HepG2 (cell line): Measurements from ENCODE around the gene GK. TPM values are rescaled to one million over a fixed set of nuclear protein-coding genes. Genes with fewer than 3 reads are reported as not detected.

Source experiments
- ATAC-seq: fragments of 200-7000 bp; cut with Tn5 transposase; 3 replicates; pipeline ENCODE4 v1.9.1; 2020; ENCODE audit warnings: mild to moderate bottlenecking, moderate library complexity
- BruUV-seq: library from RNA; stranded (reverse); fragments of 400-500 nt; replicated peaks from 2 replicates; lab custom pipeline; 2021; lab: Mats Ljungman, UMichigan
- CTCF ChIA-PET: fragments of 300-600 bp; formaldehyde crosslinking; extraction: SDS; loops from one replicate; lab custom pipeline; 2021; ENCODE audit warnings: low total read pairs, inconsistent platforms, low intra/inter-chr PET ratio; lab: Yijun Ruan, JAX
- POLR2A ChIA-PET: fragments of 350-600 bp; sonication (Branson Sonifier 250); formaldehyde crosslinking; loops from one replicate; lab custom pipeline; 2020; ENCODE audit warnings: antibody characterized with exemption, inconsistent platforms; lab: Yijun Ruan, JAX
- DNase-seq: peaks from one replicate; pipeline ENCODE4 v3.0.0-alpha.2; 2015; ENCODE audit warnings: low spot score
- FAIRE-seq: peaks from 3 replicates; lab custom pipeline; 2011; peaks lifted over from hg19 to GRCh38; lab: Jason Lieb, UNC
- H2AFZ ChIP-seq: one replicate; pipeline ENCODE4 v1.6.1; 2011; ENCODE audit warnings: low read length, inconsistent platforms
- H3K27ac ChIP-seq: fragments of 300-600 bp; 3 replicates; pipeline ENCODE4 v1.8.0; 2011; ENCODE audit warnings: mixed run types, mild to moderate bottlenecking, mixed read lengths, low read length, inconsistent platforms; ENCODE audit not compliant: insufficient read depth; ENCODE audit errors: extremely low read length
- H3K27me3 ChIP-seq, 2 experiments: fragments of 200-600 bp in 1 of 2; 2 replicates in 1 of 2; 3 replicates in 1 of 2; pipeline versions ENCODE4 v1.6.0 to v1.8.0; 2011; ENCODE audit warnings: low read length in 2 of 2, mild to moderate bottlenecking in 2 of 2, moderate library complexity in 2 of 2, inconsistent platforms in 1 of 2; ENCODE audit not compliant: insufficient read depth in 2 of 2, control insufficient read depth in 1 of 2
- H3K36me3 ChIP-seq, 2 experiments: fragments of 200-600 bp in 1 of 2; replicated peaks in 1 of 2; 2 replicates in 1 of 2; 3 replicates in 1 of 2; pipeline versions ENCODE4 v1.5.1 to v1.8.0; 2011; ENCODE audit warnings: low read length in 2 of 2, inconsistent platforms in 1 of 2; ENCODE audit not compliant: insufficient read depth in 2 of 2, control insufficient read depth in 1 of 2
- H3K4me1 ChIP-seq: 2 replicates; pipeline ENCODE4 v1.5.1; 2012; ENCODE audit warnings: low read length, inconsistent platforms; ENCODE audit not compliant: insufficient read depth
- H3K4me2 ChIP-seq: 2 replicates; pipeline ENCODE4 v1.6.0; 2011; ENCODE audit warnings: low read depth, low read length, inconsistent platforms
- H3K4me3 ChIP-seq, 3 experiments: fragments of 200-600 bp in 1 of 3; sonication (generic), shearing (Covaris generic) in 1 of 3; replicated peaks in 1 of 3; 2 replicates each; pipeline ENCODE4 v1.5.1; 2011 to 2016; ENCODE audit warnings: low read length in 3 of 3, inconsistent platforms in 2 of 3, low read depth in 2 of 3, mild to moderate bottlenecking in 2 of 3, control low read depth in 1 of 3, mixed read lengths in 1 of 3; ENCODE audit not compliant: insufficient read depth in 1 of 3
- H3K79me2 ChIP-seq: one replicate; pipeline ENCODE4 v1.6.1; 2011; ENCODE audit warnings: low read length, inconsistent platforms; ENCODE audit not compliant: insufficient read depth
- H3K9ac ChIP-seq: 2 replicates; pipeline ENCODE4 v1.6.0; 2011; ENCODE audit warnings: mild to moderate bottlenecking, low read depth, low read length, inconsistent platforms; ENCODE audit not compliant: insufficient read depth
- H3K9me3 ChIP-seq: 2 replicates; pipeline ENCODE4 v1.5.1; 2012; ENCODE audit warnings: mild to moderate bottlenecking, low read length
- H4K20me1 ChIP-seq: 2 replicates; pipeline ENCODE4 v1.6.0; 2011; ENCODE audit warnings: inconsistent platforms, mild to moderate bottlenecking, low read length, moderate library complexity; ENCODE audit not compliant: insufficient read depth
- ATF6 ChIP-seq: sonication (generic); formaldehyde crosslinking; conservative IDR thresholded peaks from 2 replicates; pipeline ENCODE4 v1.4.0; 2020; ENCODE audit warnings: missing genetic modification reagents
- CTCF ChIP-seq: sonication (generic); formaldehyde crosslinking; IDR thresholded peaks from 2 replicates; pipeline ENCODE4 v1.5.0; 2020; ENCODE audit warnings: mild to moderate bottlenecking, missing genetic modification reagents, moderate library complexity
- HMG20A ChIP-seq: IDR thresholded peaks from 2 replicates; pipeline ENCODE4 v1.6.1; 2016; ENCODE audit warnings: borderline replicate concordance
- KDM4B ChIP-seq: sonication (generic); formaldehyde crosslinking; IDR thresholded peaks from 2 replicates; pipeline ENCODE4 v1.4.0; 2020; ENCODE audit warnings: missing genetic modification reagents
- RAD21 ChIP-seq: fragments of 450-650 bp; formaldehyde crosslinking; IDR thresholded peaks from 2 replicates; pipeline ENCODE4 v1.5.0; 2020; ENCODE audit warnings: mild to moderate bottlenecking
- SMC3 ChIP-seq: IDR thresholded peaks from 2 replicates; pipeline ENCODE4 v1.6.1; 2011; ENCODE audit warnings: low read length, improper control_type of control experiment
- STAG1 ChIP-seq: sonication (generic); formaldehyde crosslinking; IDR thresholded peaks from 2 replicates; pipeline ENCODE4 v1.4.0; 2020; ENCODE audit warnings: missing genetic modification reagents
- WGBS: methylation state at CpG from one replicate; pipeline ENCODE4 v1.1.6; 2017; ENCODE audit warnings: low lambda C conversion rate; 5-methylcytosine and 5-hydroxymethylcytosine counted together
- in situ Hi-C: cut with HindIII; loops from 2 replicates; pipeline ENCODE4 v1.10.0; 2017; ENCODE audit warnings: low pct_unique_long_range_greater_than_20kb; ENCODE audit not compliant: extremely low pct_ligation_motif_present
- intact Hi-C: fragments of 100-400 bp; cut with micrococcal nuclease; formaldehyde crosslinking; loops from one replicate; pipeline ENCODE4 v1.10.0; 2022; ENCODE audit not compliant: unreplicated experiment
- polyA plus RNA-seq, 8 experiments: library from polyadenylated mRNA; depleted of rRNA in 3 of 8; stranded (reverse) in 7 of 8; unstranded in 1 of 8; fragments of >200 nt; fragmentation: Illumina TruSeq in 4 of 8; extraction: Trizol in 4 of 8; gene quantifications; 2 replicates each; pipeline versions ENCODE4 v1.2.1 to v1.2.3, GENCODE V29; 2011 to 2016; ENCODE audit warnings: low read depth in 4 of 8, missing spikeins in 1 of 8, mixed read lengths in 1 of 8; ENCODE audit not compliant: insufficient read depth in 1 of 8
- total RNA-seq, 5 experiments: library from RNA; depleted of rRNA; stranded (reverse); fragments of >200 nt; fragmentation: Illumina TruSeq; extraction: Trizol; gene quantifications; 2 replicates each; pipeline ENCODE4 v1.2.3, GENCODE V29; 2016; ENCODE audit warnings: low read depth in 1 of 5

GK gene
- total and polyA plus RNA-seq, 2 of the 13 experiments (the other 11 are each of a cell fraction or from before 2014, with no cell fraction given) = 64.2 to 265 TPM

- ATAC-seq (no peak), DNase-seq (no peak), FAIRE-seq (no peak)
- ChIA-PET CTCF (interaction anchor here (1.2 to 1.3 kb wide), 2 partner anchors 36 to 77 kb away, joined by 4 to 5 read pairs; no protein-coding TSS in a partner anchor), POLR2A (no interaction called here)
- no peaks in the 10 kb centered on the region for H3K79me2 ChIP-seq
- no peaks in the 10 kb centered on the region for H3K36me3 ChIP-seq
- H4K20me1 ChIP-seq = no peaks in the 10 kb centered on the region
- H3K9ac ChIP-seq = no peak overlapping the region
- peaks cover 29% of the 10 kb centered on the region for H3K4me1 ChIP-seq
- peak; percentile 49; the same call in 1 of the 2 replicates for TF ChIP-seq STAG1 (CRISPR knock-in tag)
- TF ChIP-seq CTCF (CRISPR knock-in tag) = 0 out of 2 replicates have a peak, but pooled peaks have one; percentile 26
- peak; percentile 47; the same call in 1 of the 2 replicates for TF ChIP-seq SMC3
- no peak for TF ChIP-seq KDM4B (CRISPR knock-in tag)
- no peak for TF ChIP-seq ATF6
- peak; percentile 24; the same call in 1 of the 2 replicates for TF ChIP-seq RAD21 (CRISPR knock-in tag)
- no peak for TF ChIP-seq HMG20A (CRISPR knock-in tag)
- no peaks in the 10 kb centered on the region for H3K27me3 ChIP-seq
- in situ Hi-C loops (loop anchor here (10.0 kb wide), 1 partner anchor 79 kb away; no protein-coding TSS in a partner anchor), intact Hi-C loops (loop anchor here (1.0 to 5.0 kb wide), 2 partner anchors 37 to 78 kb away; no protein-coding TSS in a partner anchor)
- no peak overlapping the region for H3K4me3 ChIP-seq
- H3K4me2 ChIP-seq = no peak overlapping the region
- no peak overlapping the region for H2AFZ ChIP-seq
- BruUV-seq = no TSS peak
- 63% methylated on average over 4 of the region's 4 CpGs for WGBS
- no peaks in the 10 kb centered on the region for H3K9me3 ChIP-seq
- H3K27ac ChIP-seq = no peak overlapping the region
These were observed 17.6 kb upstream of the GK start for GRCh38 chrX:30635630-30636029.
